ENCODE data around the gene S100A4. TPM values are rescaled to one million over a fixed set of nuclear protein-coding genes. Genes with fewer than 3 reads are reported as not detected.

Gene S100A4
- total RNA-seq, 1 donor from 2014 or later, result 165 TPM

GRCh38 chr1:153513023-153513422 lies 32.6 kb downstream of the S100A4 start:
- no peak overlapping the region for H3K4me3 ChIP-seq (ENCODE audit: low read length in 3 of 3)
- no peak overlapping the region for H3K27ac ChIP-seq (ENCODE audit: low read depth, low read length)
- H3K9me3 ChIP-seq (ENCODE audit: control insufficient read depth in 3 of 3, low read length in 3 of 3), result no peaks in the 10 kb centered on the region
- H3K36me3 ChIP-seq (ENCODE audit: control insufficient read depth in 3 of 3, insufficient read depth in 3 of 3, low read length in 3 of 3), result no peaks in the 10 kb centered on the region
- H3K9ac ChIP-seq (ENCODE audit: low read depth in 1 of 3, low read length in 3 of 3), result no peak overlapping the region
- H3K27me3 ChIP-seq (ENCODE audit: control insufficient read depth in 3 of 3, insufficient read depth in 3 of 3, low read length in 3 of 3), result no peaks in the 10 kb centered on the region
- peaks cover 2 to 13% (median 5%) of the 10 kb centered on the region in 3 donors for H3K4me1 ChIP-seq (ENCODE audit: control insufficient read depth in 3 of 3, insufficient read depth in 3 of 3, low read length in 3 of 3)

- Histone ChIP-seq H3K36me3 (ENCODE audit: control insufficient read depth in 3 of 3, insufficient read depth in 3 of 3, low read length in 3 of 3) (no peaks in the 10 kb centered on the region), H3K27ac (ENCODE audit: low read depth, low read length) (no peak overlapping the region), H3K9ac (ENCODE audit: low read depth in 1 of 3, low read length in 3 of 3) (no peak overlapping the region), H3K4me3 (ENCODE audit: low read length in 3 of 3) (no peak overlapping the region), H3K4me1 (ENCODE audit: control insufficient read depth in 3 of 3, insufficient read depth in 3 of 3, low read length in 3 of 3) (peaks cover 15 to 29% (median 22%) of the 10 kb centered on the region in 3 donors), H3K27me3 (ENCODE audit: control insufficient read depth in 3 of 3, insufficient read depth in 3 of 3, low read length in 3 of 3) (no peaks in the 10 kb centered on the region), H3K9me3 (ENCODE audit: control insufficient read depth in 3 of 3, low read length in 3 of 3) (no peaks in the 10 kb centered on the region)
Observed at GRCh38 chr1:153510984-153511410, 34.6 kb downstream of the S100A4 start.

- H3K9me3 ChIP-seq (ENCODE audit: control insufficient read depth in 3 of 3, low read length in 3 of 3), result no peaks in the 10 kb centered on the region
- H3K9ac ChIP-seq (ENCODE audit: low read depth in 1 of 3, low read length in 3 of 3), result no peak overlapping the region
- H3K27ac ChIP-seq (ENCODE audit: low read depth, low read length), result no peak overlapping the region
- no peak overlapping the region for H3K4me3 ChIP-seq (ENCODE audit: low read length in 3 of 3)
- peaks cover 15 to 24% (median 23%) of the 10 kb centered on the region in 3 donors for H3K4me1 ChIP-seq (ENCODE audit: control insufficient read depth in 3 of 3, insufficient read depth in 3 of 3, low read length in 3 of 3)
- no peaks in the 10 kb centered on the region for H3K27me3 ChIP-seq (ENCODE audit: control insufficient read depth in 3 of 3, insufficient read depth in 3 of 3, low read length in 3 of 3)
- H3K36me3 ChIP-seq (ENCODE audit: control insufficient read depth in 3 of 3, insufficient read depth in 3 of 3, low read length in 3 of 3), result no peaks in the 10 kb centered on the region
Observed at GRCh38 chr1:153509729-153510354, 35.8 kb downstream of the S100A4 start.

- H3K9ac ChIP-seq (ENCODE audit: low read depth in 1 of 3, low read length in 3 of 3), result no peak overlapping the region
- H3K27me3 ChIP-seq (ENCODE audit: control insufficient read depth in 3 of 3, insufficient read depth in 3 of 3, low read length in 3 of 3), result no peaks in the 10 kb centered on the region
- no peaks in the 10 kb centered on the region for H3K36me3 ChIP-seq (ENCODE audit: control insufficient read depth in 3 of 3, insufficient read depth in 3 of 3, low read length in 3 of 3)
- H3K4me1 ChIP-seq (ENCODE audit: control insufficient read depth in 3 of 3, insufficient read depth in 3 of 3, low read length in 3 of 3), result peaks cover 15 to 24% (median 23%) of the 10 kb centered on the region in 3 donors
- H3K27ac ChIP-seq (ENCODE audit: low read depth, low read length), result no peak overlapping the region
- H3K9me3 ChIP-seq (ENCODE audit: control insufficient read depth in 3 of 3, low read length in 3 of 3), result no peaks in the 10 kb centered on the region
- no peak overlapping the region for H3K4me3 ChIP-seq (ENCODE audit: low read length in 3 of 3)
Observed at GRCh38 chr1:153509036-153509435, 36.6 kb downstream of the S100A4 start.

GRCh38 chr1:153507926-153508583 lies 37.6 kb downstream of the S100A4 start:
- H3K4me3 ChIP-seq (ENCODE audit: low read length in 3 of 3), result no peak overlapping the region
- no peaks in the 10 kb centered on the region for H3K27me3 ChIP-seq (ENCODE audit: control insufficient read depth in 3 of 3, insufficient read depth in 3 of 3, low read length in 3 of 3)
- peaks cover 15 to 24% (median 23%) of the 10 kb centered on the region in 3 donors for H3K4me1 ChIP-seq (ENCODE audit: control insufficient read depth in 3 of 3, insufficient read depth in 3 of 3, low read length in 3 of 3)
- H3K9me3 ChIP-seq (ENCODE audit: control insufficient read depth in 3 of 3, low read length in 3 of 3), result no peaks in the 10 kb centered on the region
- H3K9ac ChIP-seq (ENCODE audit: low read depth in 1 of 3, low read length in 3 of 3), result no peak overlapping the region
- peak overlapping the region; percentile 74 for H3K27ac ChIP-seq (ENCODE audit: low read depth, low read length)
- H3K36me3 ChIP-seq (ENCODE audit: control insufficient read depth in 3 of 3, insufficient read depth in 3 of 3, low read length in 3 of 3), result no peaks in the 10 kb centered on the region

- peak overlapping the region in 1 of 3 donors; percentile 66 for H3K9ac ChIP-seq (ENCODE audit: low read depth in 1 of 3, low read length in 3 of 3)
- peaks cover 15 to 23% (median 19%) of the 10 kb centered on the region in 3 donors for H3K4me1 ChIP-seq (ENCODE audit: control insufficient read depth in 3 of 3, insufficient read depth in 3 of 3, low read length in 3 of 3)
- no peaks in the 10 kb centered on the region for H3K9me3 ChIP-seq (ENCODE audit: control insufficient read depth in 3 of 3, low read length in 3 of 3)
- no peaks in the 10 kb centered on the region for H3K27me3 ChIP-seq (ENCODE audit: control insufficient read depth in 3 of 3, insufficient read depth in 3 of 3, low read length in 3 of 3)
- no peak overlapping the region for H3K4me3 ChIP-seq (ENCODE audit: low read length in 3 of 3)
- H3K27ac ChIP-seq (ENCODE audit: low read depth, low read length), result peak overlapping the region; percentile 74
- no peaks in the 10 kb centered on the region for H3K36me3 ChIP-seq (ENCODE audit: control insufficient read depth in 3 of 3, insufficient read depth in 3 of 3, low read length in 3 of 3)
Observed at GRCh38 chr1:153506831-153507413, 38.7 kb downstream of the S100A4 start.

- Histone ChIP-seq H3K36me3 (ENCODE audit: control insufficient read depth in 3 of 3, insufficient read depth in 3 of 3, low read length in 3 of 3) (no peaks in the 10 kb centered on the region), H3K4me1 (ENCODE audit: control insufficient read depth in 3 of 3, insufficient read depth in 3 of 3, low read length in 3 of 3) (peaks cover 15 to 23% (median 19%) of the 10 kb centered on the region in 3 donors), H3K4me3 (ENCODE audit: low read length in 3 of 3) (no peak overlapping the region), H3K9me3 (ENCODE audit: control insufficient read depth in 3 of 3, low read length in 3 of 3) (no peaks in the 10 kb centered on the region), H3K27ac (ENCODE audit: low read depth, low read length) (peak overlapping the region; percentile 74), H3K27me3 (ENCODE audit: control insufficient read depth in 3 of 3, insufficient read depth in 3 of 3, low read length in 3 of 3) (no peaks in the 10 kb centered on the region), H3K9ac (ENCODE audit: low read depth in 1 of 3, low read length in 3 of 3) (no peak overlapping the region)
Observed at GRCh38 chr1:153506386-153506785, 39.2 kb downstream of the S100A4 start.

- Histone ChIP-seq H3K4me3 (ENCODE audit: low read length in 3 of 3) (no peak overlapping the region), H3K36me3 (ENCODE audit: control insufficient read depth in 3 of 3, insufficient read depth in 3 of 3, low read length in 3 of 3) (no peaks in the 10 kb centered on the region), H3K9ac (ENCODE audit: low read depth in 1 of 3, low read length in 3 of 3) (no peak overlapping the region), H3K27ac (ENCODE audit: low read depth, low read length) (no peak overlapping the region), H3K9me3 (ENCODE audit: control insufficient read depth in 3 of 3, low read length in 3 of 3) (no peaks in the 10 kb centered on the region), H3K27me3 (ENCODE audit: control insufficient read depth in 3 of 3, insufficient read depth in 3 of 3, low read length in 3 of 3) (no peaks in the 10 kb centered on the region), H3K4me1 (ENCODE audit: control insufficient read depth in 3 of 3, insufficient read depth in 3 of 3, low read length in 3 of 3) (peaks cover 13 to 19% (median 17%) of the 10 kb centered on the region in 3 donors)
Observed at GRCh38 chr1:153505576-153505975, 40.0 kb downstream of the S100A4 start.

- H3K9me3 ChIP-seq (ENCODE audit: control insufficient read depth in 3 of 3, low read length in 3 of 3), result no peaks in the 10 kb centered on the region
- no peaks in the 10 kb centered on the region for H3K36me3 ChIP-seq (ENCODE audit: control insufficient read depth in 3 of 3, insufficient read depth in 3 of 3, low read length in 3 of 3)
- H3K27me3 ChIP-seq (ENCODE audit: control insufficient read depth in 3 of 3, insufficient read depth in 3 of 3, low read length in 3 of 3), result no peaks in the 10 kb centered on the region
- H3K9ac ChIP-seq (ENCODE audit: low read depth in 1 of 3, low read length in 3 of 3), result no peak overlapping the region
- H3K4me1 ChIP-seq (ENCODE audit: control insufficient read depth in 3 of 3, insufficient read depth in 3 of 3, low read length in 3 of 3), result peaks cover 13 to 19% (median 17%) of the 10 kb centered on the region in 3 donors
- H3K4me3 ChIP-seq (ENCODE audit: low read length in 3 of 3), result no peak overlapping the region
- no peak overlapping the region for H3K27ac ChIP-seq (ENCODE audit: low read depth, low read length)
Observed at GRCh38 chr1:153503766-153504165, 41.8 kb downstream of the S100A4 start.

- no peak overlapping the region for H3K27ac ChIP-seq (ENCODE audit: low read depth, low read length)
- no peaks in the 10 kb centered on the region for H3K36me3 ChIP-seq (ENCODE audit: control insufficient read depth in 3 of 3, insufficient read depth in 3 of 3, low read length in 3 of 3)
- H3K9me3 ChIP-seq (ENCODE audit: control insufficient read depth in 3 of 3, low read length in 3 of 3), result no peaks in the 10 kb centered on the region
- H3K4me3 ChIP-seq (ENCODE audit: low read length in 3 of 3), result no peak overlapping the region
- H3K27me3 ChIP-seq (ENCODE audit: control insufficient read depth in 3 of 3, insufficient read depth in 3 of 3, low read length in 3 of 3), result no peaks in the 10 kb centered on the region
- H3K9ac ChIP-seq (ENCODE audit: low read depth in 1 of 3, low read length in 3 of 3), result no peak overlapping the region
- peaks cover 0 to 7% (median 5%) of the 10 kb centered on the region in 3 donors for H3K4me1 ChIP-seq (ENCODE audit: control insufficient read depth in 3 of 3, insufficient read depth in 3 of 3, low read length in 3 of 3)
Observed at GRCh38 chr1:153498746-153499145, 46.9 kb downstream of the S100A4 start.
